T-helper 1 cell treated with Interleukin-12 subunit alpha and Interleukin-12 subunit beta and Interleukin-4 antibody, amounts not matched to agents 30 ng/mL and 1 ng/mL, for 36 hours (primary cell): Measurements from ENCODE around the gene CRB3. TPM values are rescaled to one million over a fixed set of nuclear protein-coding genes. Genes with fewer than 3 reads are reported as not detected.

Experiments
- intact Hi-C: fragments of 100-400 bp; cut with micrococcal nuclease; formaldehyde crosslinking; loops from one replicate; pipeline ENCODE4 v1.15.1; 2024
- total RNA-seq: library from RNA; stranded (reverse); gene quantifications from 2 replicates; pipeline ENCODE4 v1.2.3, GENCODE V29; 2022

CRB3 gene
- total RNA-seq, 1 donor from 2014 or later = not detected

GRCh38 chr19:6431891-6432290, 32.2 kb upstream of the CRB3 start:
- intact Hi-C loops = no loop called here

- intact Hi-C loops = no loop called here
Measured at GRCh38 chr19:6433165-6433564, 30.9 kb upstream of the CRB3 start.

GRCh38 chr19:6433663-6434062, 30.4 kb upstream of the CRB3 start, which contains the start of gene SLC25A41:
Gene SLC25A41, minus strand, starts transcription at chr19:6433763. Its CDS starts 70 bp downstream, at chr19:6433693.
- intact Hi-C loops = no loop called here

GRCh38 chr19:6439743-6440142, 24.3 kb upstream of the CRB3 start:
- intact Hi-C loops = no loop called here

GRCh38 chr19:6440905-6441304, 23.2 kb upstream of the CRB3 start:
- intact Hi-C loops = no loop called here

GRCh38 chr19:6442087-6442688, 21.9 kb upstream of the CRB3 start:
- intact Hi-C loops = no loop called here

- intact Hi-C loops = no loop called here
Measured at GRCh38 chr19:6443986-6444385, 20.1 kb upstream of the CRB3 start.

- intact Hi-C loops = no loop called here
Measured at GRCh38 chr19:6446452-6446851, 17.6 kb upstream of the CRB3 start.

GRCh38 chr19:6448045-6448444, 16.0 kb upstream of the CRB3 start:
- intact Hi-C loops = no loop called here

GRCh38 chr19:6450166-6450565, 13.9 kb upstream of the CRB3 start:
- intact Hi-C loops = no loop called here

- intact Hi-C loops = no loop called here
Measured at GRCh38 chr19:6451583-6452222, 12.4 kb upstream of the CRB3 start.

GRCh38 chr19:6452223-6452614, 11.9 kb upstream of the CRB3 start:
- intact Hi-C loops = no loop called here

GRCh38 chr19:6452899-6453298, 11.2 kb upstream of the CRB3 start:
- intact Hi-C loops = no loop called here

- intact Hi-C loops = no loop called here
Measured at GRCh38 chr19:6453951-6454565, 10.0 kb upstream of the CRB3 start.

GRCh38 chr19:6455924-6456323, 8.1 kb upstream of the CRB3 start:
- intact Hi-C loops = no loop called here

GRCh38 chr19:6457958-6458694, 5.9 kb upstream of the CRB3 start:
- intact Hi-C loops = no loop called here

- intact Hi-C loops = no loop called here
Measured at GRCh38 chr19:6458695-6459261, 5.3 kb upstream of the CRB3 start.

- intact Hi-C loops = loop anchor here (1.0 kb wide), 13 partner anchors 17 to 404 kb away; partner anchors contain the start of genes ALKBH7, CLPP, DENND1C and GPR108
Measured at GRCh38 chr19:6459262-6460098, 4.6 kb upstream of the CRB3 start, which contains the start of gene SLC25A23. Gene SLC25A23, minus strand, starts transcription at chr19:6459792. Its CDS starts 164 bp downstream, at chr19:6459628.

GRCh38 chr19:6460099-6460884, 3.8 kb upstream of the CRB3 start:
- intact Hi-C loops = loop anchor here (1.0 kb wide), 13 partner anchors 16 to 403 kb away; partner anchors contain the start of genes ALKBH7, CLPP, DENND1C and GPR108

GRCh38 chr19:6465006-6465405, 935 bp downstream of the CRB3 start:
- intact Hi-C loops = no loop called here
